Progenitor cell of endocrine pancreas (in vitro differentiated cells): ENCODE results near the gene ECD. TPM values are rescaled to one million over a fixed set of nuclear protein-coding genes. Genes with fewer than 3 reads are reported as not detected.

Source experiments
- DNase-seq: peaks from one replicate; pipeline ENCODE4 v3.0.0; 2021; ENCODE audit warnings: low spot score; ENCODE audit not compliant: unreplicated experiment
- H3K27ac Mint-ChIP-seq: 2 replicates; pipeline ENCODE4 v1.8.0; 2021; ENCODE audit warnings: mild to moderate bottlenecking, moderate library complexity, mixed read lengths
- H3K27me3 Mint-ChIP-seq: 2 replicates; pipeline ENCODE4 v1.8.0; 2021; ENCODE audit warnings: mixed read lengths
- H3K36me3 Mint-ChIP-seq: 2 replicates; pipeline ENCODE4 v1.8.0; 2022; ENCODE audit warnings: mixed read lengths; ENCODE audit not compliant: insufficient read depth
- H3K4me1 Mint-ChIP-seq: 2 replicates; pipeline ENCODE4 v1.8.0; 2021; ENCODE audit warnings: low read depth, mixed read lengths
- H3K4me3 Mint-ChIP-seq: 2 replicates; pipeline ENCODE4 v1.8.0; 2021; ENCODE audit warnings: low read depth, mild to moderate bottlenecking, moderate library complexity, mixed read lengths
- H3K9me3 Mint-ChIP-seq: 2 replicates; pipeline ENCODE4 v1.8.0; 2021; ENCODE audit warnings: low read depth, mixed read lengths
- total RNA-seq: library from RNA; stranded (reverse); gene quantifications from 2 replicates; pipeline ENCODE4 v1.2.1, GENCODE V29; 2021
- TF ChIP-seq, protein P1 (sequence below): fragments of 200-600 bp; sonication (generic); IDR thresholded peaks from one replicate; pipeline ENCODE4 v1.5.0; 2021; ENCODE audit warnings: antibody characterized with exemption, mild to moderate bottlenecking; ENCODE audit not compliant: unreplicated experiment

Gene ECD
- total RNA-seq, 1 donor from 2014 or later = 29.7 TPM

DNA sequence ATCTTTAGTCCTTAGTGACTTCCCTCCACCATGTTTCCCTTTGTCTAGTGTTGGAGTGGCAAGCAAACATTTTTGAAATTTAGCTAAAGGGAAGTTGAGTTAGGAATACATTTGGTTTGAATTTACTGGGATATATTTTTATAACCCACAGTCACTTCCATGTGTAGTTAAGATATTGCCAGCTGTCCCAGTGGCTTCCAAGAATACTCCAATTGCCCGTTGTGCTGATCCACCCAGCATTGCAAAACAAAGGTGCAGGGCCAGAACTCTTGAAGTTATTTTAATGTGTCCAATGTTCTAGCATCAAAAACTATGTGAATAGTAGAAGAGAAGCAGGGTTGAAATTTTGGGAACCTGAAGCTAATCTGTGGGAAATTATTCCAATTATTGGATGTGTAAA lies 68.7 kb downstream of the ECD start:
- no peak for DNase-seq
- Mint-ChIP-seq H3K9me3 (no peaks in the 10 kb centered on the region), H3K4me3 (no peak overlapping the region), H3K4me1 (peaks cover 14% of the 10 kb centered on the region), H3K27me3 (no peaks in the 10 kb centered on the region), H3K36me3 (peaks cover 1% of the 10 kb centered on the region), H3K27ac (no peak overlapping the region)
- TF ChIP-seq, protein P1, sequence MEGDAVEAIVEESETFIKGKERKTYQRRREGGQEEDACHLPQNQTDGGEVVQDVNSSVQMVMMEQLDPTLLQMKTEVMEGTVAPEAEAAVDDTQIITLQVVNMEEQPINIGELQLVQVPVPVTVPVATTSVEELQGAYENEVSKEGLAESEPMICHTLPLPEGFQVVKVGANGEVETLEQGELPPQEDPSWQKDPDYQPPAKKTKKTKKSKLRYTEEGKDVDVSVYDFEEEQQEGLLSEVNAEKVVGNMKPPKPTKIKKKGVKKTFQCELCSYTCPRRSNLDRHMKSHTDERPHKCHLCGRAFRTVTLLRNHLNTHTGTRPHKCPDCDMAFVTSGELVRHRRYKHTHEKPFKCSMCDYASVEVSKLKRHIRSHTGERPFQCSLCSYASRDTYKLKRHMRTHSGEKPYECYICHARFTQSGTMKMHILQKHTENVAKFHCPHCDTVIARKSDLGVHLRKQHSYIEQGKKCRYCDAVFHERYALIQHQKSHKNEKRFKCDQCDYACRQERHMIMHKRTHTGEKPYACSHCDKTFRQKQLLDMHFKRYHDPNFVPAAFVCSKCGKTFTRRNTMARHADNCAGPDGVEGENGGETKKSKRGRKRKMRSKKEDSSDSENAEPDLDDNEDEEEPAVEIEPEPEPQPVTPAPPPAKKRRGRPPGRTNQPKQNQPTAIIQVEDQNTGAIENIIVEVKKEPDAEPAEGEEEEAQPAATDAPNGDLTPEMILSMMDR = no peak

DNA sequence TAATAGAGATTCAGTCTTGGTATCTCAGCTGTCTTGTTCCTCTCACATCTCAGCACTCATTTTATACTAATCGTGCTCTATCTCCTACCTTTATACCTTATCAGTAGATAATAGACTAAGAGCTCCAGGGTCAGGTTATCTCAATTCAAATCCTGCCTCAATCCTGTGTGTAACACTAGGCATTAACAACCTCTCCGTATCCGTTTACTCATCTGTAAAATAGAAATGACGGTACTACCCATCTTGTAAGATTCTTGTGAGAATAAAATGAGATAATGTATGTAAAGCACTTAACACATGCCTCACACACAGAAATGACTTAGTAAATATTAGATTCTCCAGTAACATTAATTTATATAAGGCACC lies 70.5 kb downstream of the ECD start:
- H3K4me1 Mint-ChIP-seq = peaks cover 17% of the 10 kb centered on the region
- H3K27ac Mint-ChIP-seq = peak overlapping the region; percentile 94
- no peaks in the 10 kb centered on the region for H3K27me3 Mint-ChIP-seq
- TF ChIP-seq, protein P1 = no peak
- no peaks in the 10 kb centered on the region for H3K9me3 Mint-ChIP-seq
- no peak for DNase-seq
- H3K4me3 Mint-ChIP-seq = peak overlapping the region; percentile 93
- H3K36me3 Mint-ChIP-seq = peaks cover 1% of the 10 kb centered on the region

DNA sequence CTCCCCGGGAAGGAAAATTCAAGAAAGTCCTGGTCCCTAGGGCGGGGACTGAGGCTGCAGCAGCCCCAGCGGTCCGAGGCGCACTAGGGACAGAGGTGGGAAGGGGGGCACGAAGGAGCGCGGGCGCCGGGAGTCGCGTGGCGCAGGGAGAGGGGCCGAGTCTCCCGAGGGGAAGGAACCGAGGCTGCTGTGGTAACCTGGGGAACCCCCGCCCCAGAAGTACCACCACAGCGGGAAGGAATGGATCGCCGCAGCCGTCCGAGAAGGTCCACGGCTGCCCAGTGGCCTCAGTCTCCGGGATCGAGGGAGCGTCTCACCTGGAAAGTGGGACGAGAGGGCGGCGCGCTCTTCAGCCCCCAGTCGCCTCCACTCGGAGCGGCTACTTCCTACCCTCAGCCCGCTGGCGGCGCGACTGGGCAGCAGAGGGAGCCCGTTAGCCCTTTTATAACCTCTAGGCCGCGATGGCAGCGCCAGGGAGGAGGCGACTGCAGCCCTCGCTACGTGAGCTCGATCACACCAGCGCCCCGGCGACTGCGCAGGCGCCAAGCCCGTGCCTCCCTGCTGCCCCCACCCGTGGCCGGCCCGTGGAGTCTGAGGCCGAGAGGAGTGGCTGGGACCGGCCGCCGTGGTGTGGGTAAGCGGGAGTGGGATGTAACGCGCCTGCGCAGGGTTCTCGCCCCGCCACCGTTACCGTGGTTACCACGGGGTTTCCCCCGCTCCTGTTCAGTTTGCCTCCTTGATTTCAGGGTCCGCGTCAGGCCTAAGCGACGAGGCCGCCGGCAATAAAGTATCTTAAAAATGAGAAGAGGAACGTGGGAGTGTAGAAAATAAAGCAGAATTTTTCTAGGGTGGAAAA lies 71.1 kb downstream of the ECD start, which contains the start of gene P4HA1:
Gene P4HA1 (minus strand): TSS at position 418 of the 856 bp plus-strand sequence. CDS start 21,983 bp downstream, outside the sequence.
- Mint-ChIP-seq H3K36me3 (no peaks in the 10 kb centered on the region), H3K27me3 (no peaks in the 10 kb centered on the region), H3K27ac (peak within 1 kb of the TSS; percentile 94), H3K9me3 (no peaks in the 10 kb centered on the region), H3K4me3 (peak within 1 kb of the TSS; percentile 93), H3K4me1 (peaks cover 19% of the 10 kb centered on the region)
- DNase-seq = peak; percentile 98
- TF ChIP-seq, protein P1 = peak; percentile 66

DNA sequence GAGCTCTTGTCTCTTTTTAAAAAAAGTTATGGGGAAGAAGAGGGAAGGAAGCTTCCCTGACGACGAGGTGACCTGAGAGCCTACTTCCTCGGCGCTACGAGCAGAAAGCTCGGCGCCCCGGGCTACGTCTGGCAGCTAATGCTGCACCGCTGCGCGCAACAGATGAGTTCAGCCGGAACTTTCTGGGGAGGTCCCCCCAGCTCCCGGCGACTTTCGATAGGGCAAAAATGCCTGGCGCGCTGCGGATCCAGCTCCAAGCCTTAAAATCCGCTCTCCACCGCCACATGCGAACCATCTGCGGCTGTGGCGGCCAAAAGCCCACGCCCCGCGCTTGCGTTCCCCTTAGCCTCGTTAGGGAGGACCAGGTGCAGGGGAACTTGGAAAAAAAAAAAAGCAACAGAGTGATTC lies 71.8 kb downstream of the ECD start:
- peak; percentile 33 for DNase-seq
- Mint-ChIP-seq H3K9me3 (no peaks in the 10 kb centered on the region), H3K4me1 (peaks cover 19% of the 10 kb centered on the region), H3K36me3 (no peaks in the 10 kb centered on the region), H3K27ac (peak overlapping the region; percentile 94), H3K27me3 (no peaks in the 10 kb centered on the region), H3K4me3 (peak overlapping the region; percentile 93)
- TF ChIP-seq, protein P1 = no peak

DNA sequence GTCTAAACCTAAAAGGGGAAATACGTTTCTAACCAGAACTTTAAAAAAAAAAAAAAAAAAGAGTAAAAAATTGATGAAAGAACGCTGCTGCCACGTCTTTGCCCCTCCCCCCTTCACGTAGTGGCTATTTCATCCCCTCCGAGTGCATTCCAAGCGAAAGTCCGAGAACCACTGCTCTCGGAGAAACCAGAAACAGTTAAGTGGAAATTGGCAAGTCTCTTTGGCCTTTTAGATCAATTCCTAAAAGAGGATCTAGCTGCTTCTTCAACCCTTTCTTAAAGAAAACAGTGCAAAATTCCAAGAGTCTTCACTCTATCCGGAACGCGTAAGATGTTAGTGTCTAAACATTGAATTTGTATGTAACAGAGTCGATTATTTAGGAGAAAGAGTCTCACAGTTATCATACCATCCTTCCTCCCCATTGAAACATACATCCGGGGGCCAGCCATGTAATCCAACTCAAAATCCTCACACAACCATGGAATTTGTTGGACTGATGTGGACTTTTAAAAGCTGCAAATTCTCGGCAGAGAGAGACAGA lies 72.3 kb downstream of the ECD start:
- Mint-ChIP-seq H3K27ac (peak overlapping the region; percentile 94), H3K27me3 (no peaks in the 10 kb centered on the region), H3K4me1 (peaks cover 19% of the 10 kb centered on the region)

More for the DNA sequence above, 72.3 kb downstream of the ECD start:
- Mint-ChIP-seq H3K36me3 (no peaks in the 10 kb centered on the region), H3K4me3 (peak overlapping the region; percentile 93), H3K9me3 (no peaks in the 10 kb centered on the region)
- TF ChIP-seq, protein P1 = no peak
- peak; percentile 12 for DNase-seq
